Adrenal gland (tissue), 5 donors: Measurements from ENCODE around the gene STK25.

Experiments
- POLR2A ChIP-seq, 2 donors: fragments of 450-650 bp; IDR thresholded peaks; one replicate each; pipeline ENCODE4 v1.6.1; 2017; ENCODE audit warnings: antibody characterized with exemption in 2 of 2, mild to moderate bottlenecking in 2 of 2, moderate library complexity in 1 of 2
- TF ChIP-seq, protein P1 (sequence below), 6 experiments: fragments of 450-650 bp in 4 of 6; fragments of 200-600 bp in 2 of 6; sonication (generic) in 1 of 6; IDR thresholded peaks; 1 replicate in 5 of 6; 2 replicates in 1 of 6; pipeline versions ENCODE4 v1.5.1 to v1.8.0; 2016 to 2021; ENCODE audit warnings: antibody characterized with exemption in 6 of 6, mild to moderate bottlenecking in 2 of 6, moderate library complexity in 1 of 6
- donor health status: DM: no; HTN: no; CAD: no.

DNA sequence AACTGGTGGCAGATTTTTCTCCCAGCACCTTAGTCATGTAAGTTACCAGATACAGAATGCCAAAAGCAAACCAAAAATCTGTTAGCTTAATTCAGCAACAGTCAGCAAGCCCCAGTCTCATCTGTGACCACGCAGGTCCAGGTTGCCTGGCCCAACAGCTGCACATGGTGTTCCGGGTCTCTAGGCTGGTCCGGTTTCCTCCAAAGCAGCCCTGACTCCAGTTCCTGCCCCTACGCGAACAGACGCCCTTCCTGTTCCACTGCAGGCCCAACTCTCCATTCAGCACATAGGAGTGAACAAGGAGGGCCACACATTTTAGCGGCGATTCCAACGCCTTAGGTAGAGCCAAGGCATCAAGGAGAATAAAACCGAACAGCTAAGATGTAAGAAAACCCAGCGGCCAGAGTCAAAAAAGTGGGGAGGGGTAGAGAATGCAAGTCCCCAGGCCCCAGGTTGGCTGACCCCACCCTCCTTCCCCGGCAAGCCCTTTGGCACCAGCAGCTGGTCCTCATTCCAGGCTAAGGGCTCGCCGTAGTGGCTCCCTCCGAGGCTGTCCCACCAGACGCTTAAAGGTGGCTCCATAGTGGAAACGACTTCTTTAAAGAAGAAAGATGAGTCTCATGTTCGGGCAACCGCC lies 1.5 kb downstream of the STK25 start:
- no peak for TF ChIP-seq POLR2A (IDR thresholded peaks at IDR 0.05)
- TF ChIP-seq, protein P1, sequence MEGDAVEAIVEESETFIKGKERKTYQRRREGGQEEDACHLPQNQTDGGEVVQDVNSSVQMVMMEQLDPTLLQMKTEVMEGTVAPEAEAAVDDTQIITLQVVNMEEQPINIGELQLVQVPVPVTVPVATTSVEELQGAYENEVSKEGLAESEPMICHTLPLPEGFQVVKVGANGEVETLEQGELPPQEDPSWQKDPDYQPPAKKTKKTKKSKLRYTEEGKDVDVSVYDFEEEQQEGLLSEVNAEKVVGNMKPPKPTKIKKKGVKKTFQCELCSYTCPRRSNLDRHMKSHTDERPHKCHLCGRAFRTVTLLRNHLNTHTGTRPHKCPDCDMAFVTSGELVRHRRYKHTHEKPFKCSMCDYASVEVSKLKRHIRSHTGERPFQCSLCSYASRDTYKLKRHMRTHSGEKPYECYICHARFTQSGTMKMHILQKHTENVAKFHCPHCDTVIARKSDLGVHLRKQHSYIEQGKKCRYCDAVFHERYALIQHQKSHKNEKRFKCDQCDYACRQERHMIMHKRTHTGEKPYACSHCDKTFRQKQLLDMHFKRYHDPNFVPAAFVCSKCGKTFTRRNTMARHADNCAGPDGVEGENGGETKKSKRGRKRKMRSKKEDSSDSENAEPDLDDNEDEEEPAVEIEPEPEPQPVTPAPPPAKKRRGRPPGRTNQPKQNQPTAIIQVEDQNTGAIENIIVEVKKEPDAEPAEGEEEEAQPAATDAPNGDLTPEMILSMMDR (IDR thresholded peaks at IDR 0.05): no peak
